ENCODE measurements around the gene DCXR.

DCXR gene

DNA sequence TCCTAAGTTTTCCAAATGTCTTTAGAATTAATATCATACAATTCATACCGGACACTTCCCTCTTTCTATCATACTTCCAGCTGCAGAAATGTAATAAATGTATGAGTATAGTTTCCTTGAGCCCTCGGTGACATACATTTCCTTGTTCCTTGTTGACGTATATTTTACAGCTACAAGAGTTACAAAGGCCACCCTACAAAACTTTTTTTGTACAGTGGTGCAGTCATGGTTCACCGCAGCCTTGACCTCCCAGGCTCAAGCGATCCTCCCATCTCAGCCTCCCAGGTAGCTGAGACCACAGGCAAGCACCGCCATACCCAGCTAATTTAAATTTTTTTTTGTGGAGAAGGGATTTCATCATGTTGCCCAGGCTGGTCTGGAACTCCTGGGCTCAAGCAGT is 35.3 kb upstream of the DCXR start:
- no peak for DNase-seq

DNA sequence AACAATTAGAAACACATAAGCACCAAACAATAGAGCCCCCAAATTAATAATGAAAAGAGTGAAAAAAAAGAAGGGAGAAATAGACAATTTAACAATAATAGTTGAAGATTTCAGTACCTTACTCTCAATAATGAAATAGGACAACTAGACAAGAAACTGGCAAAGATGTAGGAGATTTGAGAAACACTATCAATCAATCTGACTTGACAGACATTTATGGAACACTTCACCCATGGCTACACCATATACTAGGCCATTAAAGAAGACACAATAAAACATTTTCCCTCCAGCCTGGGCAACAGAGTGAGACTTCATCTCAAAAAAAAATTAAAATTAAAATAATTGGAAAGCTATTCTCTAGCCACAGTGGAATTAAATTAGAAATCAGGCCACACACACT is 33.1 kb upstream of the DCXR start:
- DNase-seq = no peak

DNA sequence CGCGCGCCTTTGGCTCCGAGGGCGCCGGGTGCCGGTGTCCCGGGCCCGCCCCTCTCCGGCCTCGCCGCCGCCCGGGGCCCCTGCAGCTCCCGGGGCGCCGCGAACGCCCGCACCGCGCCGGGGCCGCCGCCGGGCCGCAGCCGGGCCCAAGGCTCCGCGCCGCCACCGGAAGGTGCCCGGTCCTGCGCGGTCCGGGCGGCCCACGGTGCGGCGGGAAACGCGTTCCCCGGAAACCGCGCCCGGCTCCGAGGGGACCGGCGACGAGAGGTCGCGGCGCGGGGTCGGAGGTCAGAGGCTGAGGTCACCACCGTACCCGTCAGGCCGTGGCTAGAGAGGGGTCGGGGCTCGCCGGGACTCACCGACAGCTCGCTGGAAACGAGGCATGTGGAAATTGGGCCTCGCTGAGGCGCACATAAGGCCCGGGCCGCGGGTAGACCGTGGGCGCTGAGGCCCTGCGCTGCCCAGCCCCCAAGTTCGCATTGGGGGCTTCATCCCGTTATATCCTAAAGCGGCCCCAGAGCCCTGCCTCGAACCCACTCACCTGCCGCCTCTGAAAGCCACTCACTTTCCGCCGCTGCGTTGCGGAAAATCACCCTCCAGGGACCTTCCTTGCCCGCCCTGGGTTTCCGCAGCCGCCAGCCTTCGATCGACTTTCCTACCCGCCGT is 28.3 kb upstream of the DCXR start, which contains the start of gene DUS1L:
TSS of gene DUS1L (minus strand) at position 167 of the 666 bp plus-strand sequence. CDS start 745 bp downstream, outside the sequence.
- peak; percentile 36 for DNase-seq

DNA sequence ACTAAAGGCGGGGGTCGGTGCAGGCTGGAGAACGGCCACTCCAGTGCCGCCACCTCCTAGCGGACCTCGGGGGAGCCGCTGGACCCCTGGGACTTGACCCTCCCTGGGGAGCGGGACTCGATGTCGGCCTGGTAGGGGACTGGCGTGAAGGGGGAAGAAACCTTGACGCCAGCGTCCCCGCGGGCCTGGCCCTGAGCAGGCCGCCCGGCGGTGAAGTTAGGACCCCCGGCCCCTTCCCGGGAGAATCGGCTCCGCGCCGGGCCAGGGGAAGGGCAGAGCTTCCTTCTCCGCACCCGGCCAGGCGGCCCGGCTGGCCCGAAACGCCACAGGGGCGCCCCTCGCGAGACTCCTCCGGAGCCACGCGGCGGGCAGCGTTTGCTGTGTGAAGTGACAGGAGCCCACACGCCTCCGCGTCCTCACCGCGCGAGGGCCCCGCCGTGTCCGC is 27.7 kb upstream of the DCXR start:
- DNase-seq = peak; percentile 14

DNA sequence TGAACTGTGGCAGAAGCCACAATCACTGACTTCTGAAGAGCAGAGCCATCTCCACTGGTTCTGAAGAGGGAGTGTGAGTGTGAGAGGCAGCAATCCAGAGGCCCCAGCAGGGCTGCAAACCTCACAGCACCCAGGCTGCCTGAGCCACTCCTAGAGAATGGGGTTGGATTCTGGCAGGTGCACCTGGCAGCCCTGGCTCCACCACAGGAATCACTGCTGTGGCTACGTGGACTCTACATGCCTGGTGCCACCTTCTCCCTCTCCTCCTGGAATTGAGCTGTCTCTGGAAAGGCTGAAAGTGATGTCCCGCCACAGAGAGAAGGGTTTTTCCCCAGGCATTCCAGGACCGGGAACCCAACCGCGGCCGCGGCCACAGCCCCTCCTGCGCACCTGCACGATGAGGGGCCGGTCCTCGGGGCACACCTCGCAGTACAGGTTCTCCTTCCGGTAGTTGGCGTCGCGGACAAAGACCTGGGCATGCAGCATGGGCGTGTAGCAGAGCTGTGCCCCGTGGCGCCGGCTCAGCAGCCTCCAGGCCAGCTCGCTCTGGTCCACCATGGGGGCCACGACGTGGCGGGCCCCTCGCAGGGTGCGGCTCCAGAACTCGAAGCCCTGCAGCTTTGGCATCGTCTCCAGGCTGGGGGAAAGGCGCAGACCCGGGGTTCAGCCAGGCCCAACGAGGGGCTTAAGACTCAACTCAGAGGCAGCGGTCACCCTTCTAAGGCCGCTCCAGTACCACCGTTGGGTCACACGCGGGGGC is 27.1 kb upstream of the DCXR start:
- DNase-seq = no peak

DNA sequence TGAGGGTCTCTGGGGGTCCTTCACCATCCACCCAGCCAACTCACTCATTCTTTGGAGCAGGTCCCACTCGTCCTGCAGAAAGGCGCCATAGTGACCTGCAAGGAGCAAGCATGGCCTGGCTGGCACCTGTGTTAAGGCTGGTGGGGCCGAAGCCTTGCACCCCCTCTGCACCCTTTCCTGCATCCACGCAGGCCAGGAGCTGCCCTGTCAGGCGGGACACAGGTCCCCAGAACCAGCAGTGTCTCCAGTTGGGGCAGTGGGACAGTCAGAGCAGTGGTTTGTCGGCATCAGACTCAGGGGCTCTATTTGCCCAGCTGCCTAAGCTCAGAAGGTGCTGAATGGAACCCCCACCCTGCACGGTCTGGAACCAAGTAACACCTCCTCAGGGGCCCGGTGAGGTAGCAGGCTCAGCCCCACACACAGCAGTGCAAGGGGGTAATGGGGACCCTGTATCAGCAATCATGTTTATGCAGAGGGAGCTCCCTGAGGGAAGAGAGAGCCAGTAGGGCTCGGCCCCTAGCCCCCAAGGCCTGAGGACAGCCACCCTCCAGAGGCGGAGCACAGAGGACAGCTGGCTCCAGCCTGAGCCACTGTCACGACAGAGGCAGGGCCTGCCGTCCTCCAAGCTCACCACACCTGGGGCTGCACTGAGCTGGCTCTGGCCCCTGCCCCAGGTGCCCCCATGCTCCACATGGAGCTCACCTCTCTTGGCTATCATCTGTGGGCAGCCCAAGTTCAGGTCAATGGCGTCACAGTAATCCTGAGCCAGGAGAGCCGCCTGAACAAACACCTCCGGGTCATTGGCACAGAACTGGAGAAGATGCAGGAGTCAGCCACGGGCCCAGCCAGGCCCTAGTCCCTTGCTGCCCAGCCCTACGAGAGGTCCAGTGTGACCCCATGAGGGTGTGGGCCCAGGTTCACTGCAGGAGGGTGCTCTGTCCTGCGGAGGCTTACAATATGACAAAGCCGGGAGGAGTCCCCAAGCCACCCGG is 26.2 kb upstream of the DCXR start:
- DNase-seq = no peak

DNA sequence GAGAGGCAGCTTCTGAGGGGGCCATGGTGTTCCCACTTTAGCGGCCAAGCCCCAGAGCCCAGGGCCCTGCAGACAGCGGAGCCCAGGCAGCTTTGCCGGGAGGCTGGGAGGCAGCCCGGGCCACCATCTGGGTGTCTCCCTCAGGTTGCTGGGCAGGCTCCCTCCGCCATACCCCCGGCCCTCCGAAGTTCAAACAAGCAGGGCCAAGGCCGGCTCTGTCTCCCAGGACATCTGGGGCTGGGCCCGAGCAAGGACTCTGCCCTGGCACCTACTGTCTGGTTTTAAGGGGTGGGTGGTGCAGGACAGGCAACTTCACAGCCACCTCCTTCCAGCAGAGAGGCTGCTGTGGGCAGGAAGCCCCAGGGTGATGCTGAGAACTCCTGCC is 25.5 kb upstream of the DCXR start:
- DNase-seq = no peak

DNA sequence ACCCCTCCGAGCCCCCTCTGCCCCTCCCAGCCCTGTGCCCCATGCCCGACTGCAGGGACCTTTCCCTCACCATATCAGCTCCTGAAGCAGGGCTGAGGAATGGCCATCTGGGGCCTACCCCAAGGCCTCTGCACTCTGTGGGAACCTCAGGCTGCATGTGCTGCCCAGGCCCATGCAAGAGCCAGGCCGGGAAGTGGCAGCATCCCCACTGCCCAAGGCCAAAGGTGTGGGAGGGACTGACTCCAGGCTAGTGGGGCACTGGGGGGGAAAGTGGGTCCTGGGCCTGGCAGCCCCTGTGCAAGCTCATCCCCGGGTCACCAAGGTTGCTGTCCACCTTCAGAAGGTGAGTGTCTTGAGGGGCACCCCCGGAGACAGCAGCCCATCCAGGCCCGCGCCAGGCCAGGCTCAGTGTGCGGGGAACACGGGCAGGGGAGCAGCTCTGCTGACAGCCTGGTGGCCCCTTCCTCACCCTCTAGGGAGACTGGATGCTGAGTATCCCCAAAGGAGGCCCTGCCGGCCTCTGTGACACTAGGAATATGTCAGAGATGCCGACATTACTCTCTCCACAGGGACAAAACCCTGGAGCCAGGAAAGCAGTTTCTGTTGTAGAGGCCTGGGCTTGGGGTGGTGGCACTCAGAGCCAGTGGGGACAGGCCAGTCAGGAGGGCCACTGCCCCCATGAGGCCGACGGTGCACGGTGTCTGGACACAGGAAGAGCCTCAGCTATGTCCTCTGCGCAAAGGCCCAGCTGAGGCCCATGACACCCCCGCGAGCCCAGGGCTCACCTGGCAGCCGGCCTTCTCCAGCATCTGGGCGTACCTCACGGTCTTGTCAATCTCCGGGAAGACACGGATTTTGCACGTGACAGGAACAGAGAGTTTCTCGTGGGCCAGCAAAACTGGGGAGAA is 24.8 kb upstream of the DCXR start:
- no peak for DNase-seq

DNA sequence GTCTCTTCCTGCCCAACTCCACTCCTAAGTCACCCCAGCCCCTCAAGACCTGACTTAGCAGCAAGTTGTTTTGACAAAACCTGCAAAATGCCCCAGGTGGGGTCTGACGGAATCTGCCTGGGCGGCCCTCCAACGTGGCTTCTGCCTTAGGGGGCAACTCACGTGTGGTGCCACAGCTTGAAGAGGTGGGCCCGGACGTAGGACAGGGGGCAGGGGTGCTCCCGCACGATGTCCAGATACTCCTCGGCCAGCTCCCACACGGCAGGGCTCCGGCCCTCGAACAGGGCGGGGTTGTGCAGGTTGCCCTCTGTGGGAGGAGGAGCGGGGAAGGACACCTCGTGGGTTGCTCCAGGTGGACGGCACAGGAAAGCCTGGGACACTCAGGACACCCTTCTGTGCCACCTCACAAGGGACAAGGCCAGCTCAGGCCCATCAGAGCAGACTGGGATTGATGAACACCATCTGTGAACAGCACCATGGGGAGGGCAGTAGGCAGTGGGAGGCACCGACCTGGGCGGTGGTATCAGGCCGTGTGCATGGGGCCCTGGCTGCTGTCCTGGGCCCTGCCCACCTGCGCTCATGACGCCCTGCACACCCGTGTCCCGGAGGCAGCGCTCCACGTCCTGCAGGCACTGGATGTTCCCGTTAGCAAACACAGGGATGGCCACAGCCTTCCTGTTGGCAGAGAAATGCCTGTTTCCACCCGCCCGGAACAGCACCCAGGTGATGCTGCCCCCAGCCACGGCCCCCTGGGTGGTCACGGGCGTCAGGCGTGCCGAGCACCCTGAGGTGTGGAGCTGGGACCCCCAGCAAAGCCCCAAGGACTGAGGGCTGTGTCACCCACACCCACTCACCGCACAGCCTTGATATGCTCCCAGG is 23.8 kb upstream of the DCXR start:
- DNase-seq = no peak

DNA sequence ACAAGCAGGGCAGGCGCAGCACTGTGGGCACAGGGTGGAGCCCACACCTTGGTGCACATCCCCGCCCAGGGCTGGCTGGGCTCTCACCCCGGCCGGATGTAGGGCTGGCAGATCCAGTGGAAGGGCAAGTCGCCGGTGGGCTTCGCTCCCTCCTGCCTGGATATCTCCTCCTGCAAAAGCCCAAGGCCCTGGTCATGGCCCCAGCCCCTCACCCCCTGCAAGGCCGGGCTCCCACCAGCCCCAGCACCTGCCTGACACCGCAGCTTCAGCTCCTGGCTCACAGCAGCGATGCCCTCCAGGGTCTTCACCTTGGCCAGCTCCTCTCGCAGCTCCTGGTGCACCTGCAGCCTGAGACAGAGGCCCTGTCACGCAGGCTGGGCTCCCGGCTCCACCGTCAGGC is 23.1 kb upstream of the DCXR start:
- no peak for DNase-seq

DNA sequence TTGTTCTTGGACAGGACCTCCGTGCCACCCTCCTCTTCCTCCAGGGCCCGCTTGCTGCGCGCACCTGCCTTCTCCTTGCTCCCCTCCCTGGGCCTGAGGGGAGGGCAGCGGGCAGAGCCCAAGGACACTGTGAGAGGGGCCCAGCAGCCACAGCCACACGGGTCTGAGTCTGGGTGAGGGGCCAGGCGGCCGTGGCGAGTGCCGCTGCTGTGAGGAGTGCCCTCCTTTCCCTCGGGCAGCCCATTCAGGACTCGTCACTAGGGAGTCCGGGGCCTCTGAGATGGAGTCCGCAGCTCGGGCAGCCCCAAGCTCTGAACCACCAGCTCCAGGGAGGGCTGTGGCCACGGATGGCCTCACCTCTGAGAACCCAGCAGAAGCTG is 22.5 kb upstream of the DCXR start:
- DNase-seq = no peak

DNA sequence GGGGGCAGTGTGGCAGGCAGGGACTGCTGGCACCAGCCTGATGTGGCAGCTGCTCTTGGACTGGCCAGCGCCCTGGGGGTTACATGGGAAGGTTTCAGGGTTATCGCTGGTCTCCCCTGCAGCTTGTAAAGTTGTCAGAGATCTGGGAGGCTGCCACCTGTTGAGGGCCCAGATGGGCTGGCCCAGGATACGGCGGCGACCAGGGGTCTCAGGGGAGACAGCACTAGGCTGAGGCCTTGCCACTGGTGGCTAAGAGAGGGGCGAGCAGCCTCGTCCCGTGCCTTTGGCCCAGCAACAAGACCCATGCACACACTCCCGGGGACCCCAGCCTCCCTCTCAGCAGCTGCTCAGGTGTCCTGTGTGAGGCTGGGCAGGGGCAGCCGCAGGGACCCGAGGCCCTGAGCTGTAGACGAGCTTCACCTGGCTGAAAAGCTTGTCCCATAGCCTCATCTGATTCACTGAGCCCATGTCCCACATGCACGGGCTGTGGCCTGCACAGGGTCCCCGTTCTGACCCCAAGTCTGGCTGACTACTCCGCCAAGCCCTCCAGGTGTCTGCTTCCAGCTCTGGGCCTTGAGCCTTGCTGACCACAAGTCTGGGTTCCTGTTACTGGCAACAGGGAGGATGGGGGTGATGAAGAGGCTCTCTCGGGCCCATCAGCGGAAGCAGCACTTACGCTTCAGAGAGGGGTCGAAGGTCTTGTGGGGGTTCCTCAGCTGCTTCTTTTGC is 21.9 kb upstream of the DCXR start:
- no peak for DNase-seq

DNA sequence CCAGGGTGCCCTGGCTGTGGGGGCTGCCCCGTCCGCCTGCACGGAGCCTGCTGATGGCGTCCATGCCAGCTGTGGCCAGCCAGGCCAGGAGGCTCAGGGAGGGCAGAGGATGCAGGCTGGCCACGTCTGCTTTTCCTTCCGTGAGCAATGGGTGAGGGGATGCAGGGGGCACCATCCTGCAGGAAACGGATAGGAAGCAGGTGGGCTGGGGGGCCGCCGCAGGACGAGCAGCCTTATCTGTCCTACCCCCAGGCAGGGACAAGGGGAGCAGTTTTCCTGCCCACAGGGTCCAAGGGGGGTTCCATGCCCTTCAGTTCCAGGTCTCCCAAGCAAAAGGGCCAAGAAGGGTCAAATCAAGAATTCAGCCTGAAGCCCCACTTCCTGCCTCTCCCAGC is 21.4 kb upstream of the DCXR start:
- DNase-seq = no peak

DNA sequence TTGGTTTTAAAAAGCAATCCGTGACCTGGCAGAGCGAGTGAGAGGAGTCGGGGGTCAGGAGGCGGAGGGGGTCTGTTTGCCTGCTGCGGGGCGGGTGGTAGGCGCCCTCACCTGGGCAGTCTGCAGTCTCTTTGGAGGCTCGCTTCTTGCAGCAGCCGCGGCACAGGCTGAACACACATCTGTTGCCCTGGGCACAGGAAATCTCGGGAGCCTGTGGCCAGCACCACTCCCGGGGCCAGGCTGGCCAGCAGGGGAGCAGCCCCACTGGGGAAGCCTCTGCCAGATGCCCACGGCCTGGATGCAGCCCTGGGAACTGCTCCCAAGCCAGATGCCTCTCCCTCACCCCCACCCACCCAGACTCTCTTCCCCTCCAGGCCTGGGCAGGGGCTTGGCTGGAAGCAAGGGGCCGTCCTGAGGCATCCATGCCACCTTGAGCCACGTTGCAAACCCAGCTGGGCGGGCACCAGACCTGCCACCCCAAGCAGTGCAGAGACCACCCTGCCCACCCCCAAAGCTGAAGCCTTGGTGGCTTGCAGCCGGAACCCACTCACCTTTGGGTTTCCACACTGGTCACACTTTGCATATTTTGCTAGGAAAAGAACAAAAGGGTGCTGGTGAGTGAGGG is 20.8 kb upstream of the DCXR start:
- no peak for DNase-seq

DNA sequence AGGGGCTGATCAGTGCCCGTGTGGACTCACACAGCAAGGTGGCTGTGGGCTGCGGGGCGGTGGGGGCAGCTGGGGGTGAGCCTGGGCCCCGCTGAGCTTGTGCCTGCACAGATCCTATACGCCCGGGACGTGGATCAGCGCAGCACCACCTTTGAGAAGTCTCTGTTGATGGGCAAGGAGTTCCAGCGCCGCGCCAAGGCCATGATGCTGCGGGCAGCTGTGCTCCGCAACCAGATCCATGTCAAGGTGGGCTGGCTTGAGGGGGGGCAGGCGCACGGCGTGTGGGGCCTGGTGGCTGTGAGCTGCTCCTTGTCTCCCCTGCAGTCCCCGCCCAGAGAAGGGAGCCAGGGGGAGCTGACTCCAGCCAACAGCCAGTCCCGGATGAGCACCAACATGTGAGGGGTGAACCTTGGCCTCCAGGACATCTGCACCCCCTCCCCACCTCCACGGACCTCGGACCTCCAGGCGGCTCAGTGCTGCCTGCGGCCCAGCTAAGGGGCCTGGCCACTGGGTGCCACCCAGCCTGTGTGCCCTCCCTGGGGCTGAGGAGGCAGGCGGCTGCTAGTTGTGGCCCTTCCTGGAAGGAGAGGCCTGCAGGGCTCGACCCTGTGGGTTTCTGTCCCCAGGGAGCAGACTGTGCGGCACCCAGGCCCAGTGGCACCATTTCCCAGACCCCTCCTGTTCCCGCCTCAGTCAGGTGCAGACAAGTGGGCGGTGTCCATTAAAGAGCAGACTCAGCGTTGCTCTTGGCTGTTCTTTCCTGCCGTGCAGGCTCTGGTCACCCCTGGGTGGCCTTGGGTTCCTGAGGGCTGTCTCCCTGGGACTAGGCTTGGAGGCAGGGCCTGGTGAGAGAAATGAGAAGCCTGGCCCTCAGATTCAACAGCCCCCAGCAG is 19.5 kb upstream of the DCXR start:
- DNase-seq = no peak

DNA sequence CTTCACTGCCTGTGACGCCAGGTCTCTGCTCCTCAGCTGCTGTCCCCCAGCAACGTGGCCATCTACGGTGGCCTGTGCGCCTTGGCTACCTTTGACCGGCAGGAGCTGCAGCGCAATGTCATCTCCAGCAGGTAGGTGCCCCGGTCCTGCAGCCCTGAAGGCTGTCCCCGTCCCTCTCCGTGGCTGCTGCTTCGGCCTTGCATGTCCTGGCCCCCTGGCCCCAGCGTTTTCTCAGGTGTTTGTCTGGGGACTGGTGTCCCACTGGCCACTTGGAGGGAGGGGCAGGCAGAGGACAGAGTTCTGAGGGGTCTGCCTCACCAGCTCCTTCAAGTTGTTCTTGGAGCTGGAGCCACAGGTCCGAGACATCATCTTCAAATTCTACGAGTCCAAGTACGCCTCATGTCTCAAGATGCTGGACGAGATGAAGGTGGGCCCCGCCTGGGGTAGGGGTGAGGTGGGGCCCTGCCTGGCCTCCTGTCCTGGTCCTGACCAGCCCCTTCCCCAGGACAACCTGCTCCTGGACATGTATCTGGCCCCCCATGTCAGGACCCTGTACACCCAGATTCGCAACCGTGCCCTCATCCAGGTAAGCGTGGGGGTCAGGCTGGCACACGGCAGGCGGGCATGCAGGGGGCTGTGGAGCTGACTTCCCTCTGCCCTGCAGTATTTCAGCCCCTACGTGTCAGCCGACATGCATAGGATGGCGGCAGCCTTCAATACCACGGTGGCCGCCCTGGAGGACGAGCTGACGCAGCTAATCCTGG is 18.6 kb upstream of the DCXR start:
- DNase-seq = no peak

DNA sequence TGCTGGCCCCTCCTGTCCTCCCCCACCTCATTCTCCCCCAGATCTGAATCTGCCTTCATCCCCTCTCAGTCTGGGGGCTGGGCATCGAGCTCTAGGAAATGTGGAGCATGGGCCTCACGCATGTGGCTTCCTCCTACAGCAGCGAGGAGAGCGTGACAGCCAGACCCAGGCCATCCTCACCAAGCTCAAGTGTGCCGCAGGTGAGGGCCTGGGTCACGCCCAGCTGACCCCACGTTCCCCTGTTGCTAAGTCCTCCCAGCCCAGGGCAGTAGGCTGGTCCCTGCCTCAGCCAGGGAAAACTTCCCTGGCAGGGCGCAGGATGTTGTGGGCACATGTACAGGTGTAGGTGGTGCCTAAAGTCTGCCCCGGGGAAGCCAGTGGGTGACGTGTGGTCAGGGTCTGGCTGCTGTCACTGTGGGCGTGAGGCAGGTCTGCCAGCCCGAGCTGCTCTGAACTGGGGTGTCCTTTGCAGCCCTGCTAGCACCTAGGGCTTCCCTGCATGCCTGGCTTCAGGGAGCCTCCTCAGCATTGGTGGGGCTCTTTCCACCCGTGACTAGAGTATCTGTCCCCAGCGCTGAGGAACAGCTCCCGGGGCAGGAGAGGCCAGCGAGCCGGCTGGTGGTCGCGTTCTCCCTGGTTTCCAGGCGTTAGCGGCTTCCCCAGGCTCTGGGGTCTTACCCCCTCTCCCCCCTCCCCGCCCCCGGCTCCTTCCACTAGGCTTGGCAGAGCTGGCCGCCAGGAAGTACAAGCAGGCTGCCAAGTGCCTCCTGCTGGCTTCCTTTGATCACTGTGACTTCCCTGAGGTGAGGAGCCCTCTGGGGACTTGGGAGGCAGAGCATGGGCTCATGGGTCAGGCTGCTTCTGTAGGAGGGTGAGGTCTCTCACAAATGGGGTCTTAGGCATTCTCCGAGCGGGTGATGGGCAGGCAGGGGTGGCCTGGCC is 17.8 kb upstream of the DCXR start:
- no peak for DNase-seq

Measured in fibroblast of upper back skin (primary cell).